OCI-LY3 (cell line): ENCODE results near the gene HJURP.
A peak's percentile ranks its signal among the peaks of the same experiment; 100 is the strongest.
"Not testable (repeated sequence)": the region's sequence is repeated elsewhere in the genome, so short reads cannot be mapped to it uniquely, and the experiment has no call there.

Experiments used
- H2AFZ ChIP-seq: fragments of 200-600, 300-600 bp; shearing (Covaris generic); 2 replicates; pipeline ENCODE4 v1.6.0; 2014; ENCODE audit warnings: antibody characterized with exemption, low read depth, low read length
- H3K27ac ChIP-seq: fragments of 200-600, 300-600 bp; sonication (generic); 2 replicates; pipeline ENCODE4 v1.5.1; 2014; ENCODE audit warnings: mild to moderate bottlenecking, low read length, moderate library complexity, mixed read lengths
- H3K27me3 ChIP-seq: fragments of 200-600, 300-600 bp; sonication (generic); 2 replicates; pipeline ENCODE4 v1.6.1; 2014; ENCODE audit warnings: low read depth, low read length, mixed read lengths
- H3K36me3 ChIP-seq: fragments of 200-600, 300-600 bp; sonication (generic); replicated peaks from 2 replicates; pipeline ENCODE3; 2014; ENCODE audit warnings: low read depth, low read length, mixed read lengths
- H3K4me1 ChIP-seq: fragments of 300-600, 200-600 bp; sonication (generic); 2 replicates; pipeline ENCODE4 v1.6.1; 2014; ENCODE audit warnings: low read length, mixed read lengths
- H3K4me2 ChIP-seq: fragments of 200-600, 300-600 bp; sonication (generic); 2 replicates; pipeline ENCODE4 v1.6.1; 2014; ENCODE audit warnings: low read length, mixed read lengths
- H3K4me3 ChIP-seq: fragments of 300-600, 200-600 bp; sonication (generic); 2 replicates; pipeline ENCODE4 v1.5.1; 2014; ENCODE audit warnings: antibody characterized with exemption, mild to moderate bottlenecking, low read length, moderate library complexity
- H3K79me2 ChIP-seq: fragments of 300-600, 200-600 bp; shearing (Covaris generic); 2 replicates; pipeline ENCODE4 v1.6.1; 2014; ENCODE audit warnings: mild to moderate bottlenecking, low read length, mixed read lengths
- H3K9ac ChIP-seq: fragments of 300-600, 200-600 bp; shearing (Covaris generic); 2 replicates; pipeline ENCODE4 v1.6.0; 2014; ENCODE audit warnings: mild to moderate bottlenecking, low read length, moderate library complexity
- H3K9me3 ChIP-seq: fragments of 200-600, 300-600 bp; shearing (Covaris generic); 2 replicates; pipeline ENCODE4 v1.6.1; 2014; ENCODE audit warnings: low read length, mixed read lengths; ENCODE audit not compliant: insufficient read depth
- H4K20me1 ChIP-seq: fragments of 200-600, 300-600 bp; sonication (generic); 2 replicates; pipeline ENCODE4 v1.6.1; 2016; ENCODE audit warnings: low read length, mixed read lengths; ENCODE audit not compliant: insufficient read depth
- CTCF ChIP-seq: fragments of 200-600, 300-600 bp; sonication (generic); IDR thresholded peaks from 2 replicates; pipeline ENCODE4 v1.5.1; 2014; ENCODE audit warnings: antibody characterized with exemption, low read length, low read depth
- EZH2phosphoT487 ChIP-seq: fragments of 200-600 bp; shearing (Covaris generic); IDR thresholded peaks from 2 replicates; pipeline ENCODE4 v1.6.1; 2018; ENCODE audit warnings: antibody characterized with exemption, mixed run types, low read depth

HJURP gene

GRCh38 chr2:233892793-233893192 is 38.5 kb upstream of the HJURP start:
- Histone ChIP-seq H3K4me1 (no peaks in the 10 kb centered on the region), H3K36me3 (no peaks in the 10 kb centered on the region), H3K79me2 (no peaks in the 10 kb centered on the region), H3K4me3 (no peak overlapping the region), H3K9me3 (no peaks in the 10 kb centered on the region), H3K4me2 (no peak overlapping the region), H4K20me1 (no peaks in the 10 kb centered on the region), H3K27ac (no peak overlapping the region), H3K27me3 (0 out of 2 replicates have a peak, but pooled peaks cover 3% of the 10 kb centered on the region), H3K9ac (no peak overlapping the region), H2AFZ (no peak overlapping the region)
- TF ChIP-seq CTCF (no peak), EZH2phosphoT487 (no peak)

GRCh38 chr2:233882353-233882752 is 28.0 kb upstream of the HJURP start:
- Histone ChIP-seq H3K9ac (no peak overlapping the region), H3K27me3 (no peaks in the 10 kb centered on the region), H3K4me1 (no peaks in the 10 kb centered on the region), H2AFZ (no peak overlapping the region), H3K27ac (no peak overlapping the region), H3K36me3 (no peaks in the 10 kb centered on the region), H3K4me2 (no peak overlapping the region), H3K4me3 (no peak overlapping the region), H3K79me2 (no peaks in the 10 kb centered on the region), H4K20me1 (no peaks in the 10 kb centered on the region), H3K9me3 (no peaks in the 10 kb centered on the region)
- TF ChIP-seq CTCF (no peak), EZH2phosphoT487 (no peak)

GRCh38 chr2:233872125-233872524 is 17.8 kb upstream of the HJURP start:
- H3K79me2 ChIP-seq, H4K20me1 ChIP-seq, H3K9ac ChIP-seq, H3K27me3 ChIP-seq, H3K36me3 ChIP-seq, H3K4me3 ChIP-seq, H3K9me3 ChIP-seq, H2AFZ ChIP-seq, H3K4me1 ChIP-seq, H3K27ac ChIP-seq: not testable (repeated sequence)
- peak overlapping the region; percentile 5; the same call in 1 of the 2 replicates for H3K4me2 ChIP-seq

GRCh38 chr2:233871432-233871831 is 17.1 kb upstream of the HJURP start:
- TF ChIP-seq CTCF (no peak), EZH2phosphoT487 (no peak)

More at GRCh38 chr2:233871432-233871831, 17.1 kb upstream of the HJURP start:
- Histone ChIP-seq H3K79me2 (no peaks in the 10 kb centered on the region), H3K36me3 (peaks cover 3% of the 10 kb centered on the region), H3K27me3 (no peaks in the 10 kb centered on the region), H4K20me1 (no peaks in the 10 kb centered on the region), H3K9me3 (no peaks in the 10 kb centered on the region; the same call in 1 of the 2 replicates), H2AFZ (no peak overlapping the region), H3K4me1 (peaks cover 6% of the 10 kb centered on the region), H3K4me2 (no peak overlapping the region), H3K4me3 (no peak overlapping the region), H3K27ac (no peak overlapping the region), H3K9ac (no peak overlapping the region)
